Nasal cavity respiratory epithelium epithelial cell of viscerocranial mucosa (primary cell): ENCODE results near the gene AARS1. TPM values are rescaled to one million over a fixed set of nuclear protein-coding genes. Genes with fewer than 3 reads are reported as not detected.

Source experiments
- total RNA-seq: library from RNA; depleted of rRNA; stranded (reverse); fragments of >200 nt; gene quantifications from 2 replicates; pipeline ENCODE4 v1.2.3, GENCODE V29; 2014

The AARS1 gene
- 450 and 528 TPM in 2 replicates for total RNA-seq

DNA sequence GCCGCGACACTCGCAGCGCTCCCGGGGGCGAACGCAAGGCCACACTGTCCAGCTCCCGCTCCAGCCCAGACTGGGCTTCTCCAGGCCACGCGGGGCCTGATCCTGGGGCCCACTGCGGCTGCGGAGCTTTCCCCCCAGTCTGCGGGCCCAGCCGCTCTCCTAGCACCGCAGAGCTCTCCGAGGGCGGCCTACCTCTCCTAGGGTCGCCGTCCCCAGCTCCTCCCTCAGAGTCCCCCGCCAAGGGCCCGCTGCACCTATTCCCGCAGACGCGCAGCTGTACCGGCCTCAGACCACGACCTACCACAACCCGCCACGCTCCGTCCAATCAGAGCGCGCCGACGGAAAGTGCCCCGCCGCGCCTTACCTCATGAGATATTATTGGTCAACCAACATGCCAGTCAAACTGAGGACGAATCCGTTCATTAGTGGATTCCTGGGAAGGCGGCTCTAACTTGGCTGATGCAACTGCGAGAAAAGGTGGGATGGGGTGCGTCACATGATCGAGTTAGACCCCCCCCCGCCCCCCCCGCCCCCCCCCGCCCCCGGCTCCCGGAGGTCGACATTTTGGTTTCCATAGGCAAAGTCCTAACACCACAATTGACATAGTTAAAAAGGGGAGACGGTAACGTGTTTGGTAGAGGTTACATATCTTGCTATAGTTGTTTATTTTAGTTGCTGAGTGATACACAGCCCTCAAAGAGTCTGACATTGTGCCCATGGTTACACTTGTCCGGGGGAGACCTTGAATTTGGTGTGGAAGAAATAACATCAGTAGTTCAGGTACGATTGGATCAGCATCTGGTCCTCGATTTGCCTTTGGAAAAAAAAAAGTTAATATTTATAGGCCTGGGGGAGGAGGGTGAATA lies at the start of gene AARS1:
Gene AARS1, minus strand, starts transcription at position 278 of the 866 bp plus-strand sequence. CDS start 6,743 bp downstream, outside the sequence.

DNA sequence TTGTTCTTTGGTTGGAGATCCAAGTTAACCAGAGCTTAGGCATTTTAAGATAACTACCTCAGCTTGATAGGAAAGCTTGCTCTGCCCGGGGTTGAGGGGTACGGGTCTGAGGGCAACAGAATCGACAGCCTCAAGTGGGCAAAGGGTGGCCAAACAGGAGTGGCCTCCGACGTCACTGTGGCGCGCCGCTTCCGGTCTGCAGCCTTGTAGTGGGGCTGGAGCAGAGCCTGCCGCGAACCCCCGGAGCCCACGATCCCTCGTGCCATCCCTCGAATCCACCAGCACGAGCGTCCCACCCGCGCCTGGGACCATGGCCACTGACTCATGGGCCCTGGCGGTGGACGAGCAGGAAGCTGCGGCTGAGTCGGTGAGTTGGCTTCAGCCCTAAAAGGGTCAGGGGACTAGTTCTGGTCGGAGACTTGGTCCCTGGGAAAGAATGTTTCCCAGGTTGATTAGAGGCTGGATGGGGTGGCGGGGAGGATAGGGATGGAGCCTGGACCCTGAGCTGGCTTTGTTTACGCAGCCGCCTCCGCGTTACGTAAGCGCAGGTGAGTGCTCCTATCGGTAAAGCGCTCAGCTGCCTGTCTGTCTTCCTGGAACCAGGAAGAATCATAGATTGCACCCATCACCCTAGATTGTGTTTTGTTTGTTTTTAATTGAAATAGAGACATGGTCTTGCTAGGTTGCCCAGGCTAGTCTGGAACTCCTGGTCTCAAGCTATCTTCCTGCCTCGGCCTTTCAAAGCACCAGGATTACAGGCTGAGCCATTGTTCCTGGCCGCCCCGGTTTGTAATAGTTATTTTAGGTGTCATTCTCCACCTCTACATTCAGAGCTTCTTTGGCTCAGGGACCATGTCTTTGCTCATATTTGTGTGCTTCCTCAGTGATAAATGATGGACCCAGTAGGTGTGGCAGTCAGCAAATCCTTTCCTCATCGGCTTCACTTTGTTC lies 10.0 kb upstream of the AARS1 start, which contains the start of gene DDX19B:
Gene DDX19B, plus strand, starts transcription at position 199 of the 951 bp plus-strand sequence. Its CDS starts 112 bp downstream, at position 311.

GRCh38 chr16:70251629-70252354 lies 37.5 kb downstream of the AARS1 start, which contains the start of gene EXOSC6:
TSS of gene EXOSC6 (minus strand) at chr16:70251940. CDS start at chr16:70251900, 40 bp downstream.

Other genes with a start within 250 kb of the AARS1 start
- gene PDPR, start 175.2 kb downstream of the AARS1 start, total RNA-seq: 8.5 and 21.8 TPM in 2 replicates
- under 0.01 and 0.57 TPM in 2 replicates for gene CLEC18C, start 115.7 kb downstream of the AARS1 start, total RNA-seq
- gene EXOSC6, start 37.6 kb downstream of the AARS1 start, total RNA-seq: 46.8 and 87.0 TPM in 2 replicates
- gene DDX19B, start 9.7 kb upstream of the AARS1 start, total RNA-seq: 24.8 and 43.1 TPM in 2 replicates
- gene DDX19A, start 57.4 kb upstream of the AARS1 start, total RNA-seq: 29.0 and 41.9 TPM in 2 replicates
- 3.4 and 9.3 TPM in 2 replicates for gene ST3GAL2, start 149.6 kb upstream of the AARS1 start, total RNA-seq
- 11.3 and 12.9 TPM in 2 replicates for gene FCSK, start 165.1 kb upstream of the AARS1 start, total RNA-seq
- 43.4 and 46.3 TPM in 2 replicates for gene COG4, start 234.0 kb upstream of the AARS1 start, total RNA-seq
- gene SF3B3, start 234.3 kb upstream of the AARS1 start, total RNA-seq: 79.3 and 105 TPM in 2 replicates